ENCODE data around the gene SMIM1. TPM values are rescaled to one million over a fixed set of nuclear protein-coding genes. Genes with fewer than 3 reads are reported as not detected.
"Not testable (repeated sequence)": the region's sequence is repeated elsewhere in the genome, so short reads cannot be mapped to it uniquely, and the experiment has no call there.

SMIM1 gene, protein sequence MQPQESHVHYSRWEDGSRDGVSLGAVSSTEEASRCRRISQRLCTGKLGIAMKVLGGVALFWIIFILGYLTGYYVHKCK
- 1 to 10 TPM in 7 of 8 experiments, under 1 TPM in 1; 0.87 to 5.2 (median 2.7) TPM for total RNA-seq

DNA sequence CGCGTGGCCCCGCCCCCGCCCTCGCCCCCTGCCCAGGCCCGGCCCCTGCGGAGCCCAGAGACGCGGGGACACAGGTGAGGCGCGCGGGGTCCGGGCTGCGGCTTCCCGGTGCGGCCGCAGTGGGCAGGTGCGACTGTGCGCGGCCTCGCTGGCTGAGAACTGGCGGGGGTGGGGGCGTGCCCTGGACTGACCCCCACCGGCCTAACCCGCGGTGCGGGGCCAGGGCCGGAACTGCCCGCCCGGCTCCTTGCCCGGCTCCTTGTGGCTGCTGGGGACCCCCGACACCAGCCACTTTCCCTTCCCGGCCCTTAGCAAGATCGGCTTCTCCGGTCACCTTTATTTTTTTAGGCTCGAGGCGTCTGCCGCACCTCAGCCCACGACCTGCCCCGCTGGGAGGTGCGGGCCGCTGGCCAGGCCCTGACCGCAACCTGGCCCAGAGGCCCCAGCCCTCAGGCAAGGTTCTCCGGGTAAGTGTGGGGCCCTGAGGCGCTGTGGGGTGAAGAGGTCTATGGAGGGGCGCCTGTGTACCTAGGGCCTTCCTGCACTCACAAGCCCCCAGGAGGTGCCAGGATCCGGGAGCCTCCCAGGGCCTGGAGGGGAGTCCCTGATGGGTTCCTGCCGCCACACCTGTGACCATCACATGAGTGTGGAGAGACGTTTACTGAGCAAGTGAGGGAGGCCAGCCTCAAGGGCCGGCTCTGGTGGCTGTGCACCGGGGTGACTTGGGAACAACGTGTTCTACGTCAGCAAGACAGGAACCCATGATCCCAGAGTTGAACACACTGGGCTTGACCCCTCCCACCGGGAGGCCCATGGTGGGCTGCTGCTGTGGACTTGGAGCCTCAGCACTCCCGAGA, at the start of gene SMIM1:
SMIM1 (plus strand) TSS at position 35 of the 857 bp plus-strand sequence. CDS start 2,625 bp downstream, outside the sequence.
- Histone ChIP-seq H3K27ac (peak within 1 kb of the TSS in 1 of 2 donors; percentile 26), H3K4me1 (replicated peaks in 1 of 2) (peaks cover 32 to 55% of the 10 kb centered on the region in 2 donors), H3K4me3 (peak within 1 kb of the TSS; percentile 19 to 50 (median 45))
- WGBS, 10 experiments = 21 to 78% (median 64%) methylated on average over 2 to 23 of the region's 55 CpGs; no CpG with 5 or more reads in 6 of the 10 experiments
- in situ Hi-C loops (cut with MboI; ENCODE audit: low pct_unique_long_range_greater_than_20kb in 2 of 9, low sequenced_read_pairs in 9 of 9, unreplicated experiment in 9 of 9) = no loop called here
- ATAC-seq (replicated peaks in 6 of 8) = peak in 3 of 8 experiments; percentile 0 to 8 (median 0)

DNA sequence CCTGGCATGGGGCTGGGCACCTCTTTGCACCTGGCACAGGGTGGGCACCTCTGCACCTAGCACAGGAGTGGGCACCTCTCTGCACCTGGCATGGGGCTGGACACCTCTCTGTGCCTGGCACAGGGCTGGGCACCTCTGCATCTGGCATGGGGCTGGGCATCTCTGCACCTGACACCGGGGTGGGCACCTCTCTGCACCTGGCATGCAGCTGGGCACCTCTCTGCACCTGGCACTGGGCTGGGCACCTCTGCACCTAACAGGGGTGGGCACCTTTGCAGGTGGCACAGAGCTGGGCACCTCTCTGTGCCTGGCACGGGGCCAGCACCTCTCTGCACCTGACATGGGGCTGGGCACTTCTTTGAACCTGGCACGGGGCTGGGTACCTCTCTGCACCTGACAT, 49.7 kb upstream of the SMIM1 start:
- Histone ChIP-seq H3K4me1 (replicated peaks in 1 of 2) (peaks cover 17 to 18% of the 10 kb centered on the region in 2 donors), H3K4me3 (no peak overlapping the region), H3K27ac (no peak overlapping the region)
- no peak for ATAC-seq (replicated peaks in 6 of 8)
- in situ Hi-C loops (cut with MboI; ENCODE audit: low pct_unique_long_range_greater_than_20kb in 2 of 9, low sequenced_read_pairs in 9 of 9, unreplicated experiment in 9 of 9) = no loop called here
- whole genome bisulfite sequencing, 10 experiments = 43% methylated on average over 1 of the region's 3 CpGs; no CpG with 5 or more reads in 9 of the 10 experiments

DNA sequence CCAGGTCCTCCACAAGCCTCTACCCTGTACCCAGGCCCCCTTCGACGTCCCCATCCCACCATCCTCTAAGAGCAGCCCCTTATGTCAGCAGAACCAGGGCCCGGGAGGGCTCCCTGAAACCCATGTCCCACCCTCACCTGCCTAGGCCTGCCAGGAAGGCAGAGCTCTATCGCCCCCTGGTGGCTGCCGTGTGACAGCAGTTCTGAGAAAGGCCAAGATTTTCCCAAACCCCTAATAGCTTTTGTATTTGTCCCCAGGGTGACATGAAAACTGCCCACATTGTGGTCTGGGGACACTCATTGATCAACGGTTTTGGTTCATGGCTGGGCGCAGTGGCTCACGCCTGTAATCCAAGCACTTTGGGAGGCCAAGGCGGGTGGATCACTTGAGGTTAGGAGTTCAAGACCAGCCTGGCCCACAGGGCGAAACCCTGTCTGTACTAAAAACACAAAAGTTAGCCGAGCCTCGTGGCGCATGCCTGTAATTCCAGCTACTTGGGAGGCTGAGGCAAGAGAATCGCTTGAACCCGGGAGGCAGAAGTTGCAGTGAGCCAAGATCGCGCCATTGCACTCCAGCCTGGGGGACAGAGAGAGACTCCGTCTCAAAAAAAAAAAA, 48.0 kb upstream of the SMIM1 start:
- WGBS, 10 experiments = 2 to 80% (median 36%) methylated on average over 1 to 14 of the region's 18 CpGs; no CpG with 5 or more reads in 4 of the 10 experiments
- peak; percentile 38 to 78 (median 62) for ATAC-seq (replicated peaks in 6 of 8)
- in situ Hi-C loops (cut with MboI; ENCODE audit: low pct_unique_long_range_greater_than_20kb in 2 of 9, low sequenced_read_pairs in 9 of 9, unreplicated experiment in 9 of 9) = not testable (repeated sequence)

DNA sequence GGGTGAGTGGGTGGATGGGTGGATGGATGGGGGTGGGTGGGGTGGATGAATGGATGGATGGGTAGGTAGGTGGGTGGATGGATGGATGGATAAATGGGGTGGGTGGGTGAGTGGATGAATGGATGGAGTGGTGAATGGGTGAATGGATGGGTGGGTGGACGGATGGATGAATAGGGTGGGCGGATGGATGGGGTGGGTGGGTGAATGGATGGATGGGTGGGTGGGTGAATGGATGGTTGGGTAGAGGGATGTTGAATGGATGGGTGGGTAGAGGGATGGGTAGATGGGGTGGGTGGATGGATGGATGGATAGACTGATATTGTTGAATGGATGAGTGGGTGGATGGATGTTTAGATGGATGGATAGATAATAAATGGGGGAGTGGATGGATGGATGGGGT, 47.2 kb upstream of the SMIM1 start:
- in situ Hi-C loops (cut with MboI; ENCODE audit: low pct_unique_long_range_greater_than_20kb in 2 of 9, low sequenced_read_pairs in 9 of 9, unreplicated experiment in 9 of 9) = no loop called here
- Histone ChIP-seq H3K4me1 (replicated peaks in 1 of 2) (peaks cover 0 to 2% of the 10 kb centered on the region in 2 donors), H3K4me3 (no peak overlapping the region), H3K27ac (no peak overlapping the region)
- no peak for ATAC-seq (replicated peaks in 6 of 8)
- no CpG with 5 or more reads among the region's 2 CpGs for WGBS, 10 experiments

More for the DNA sequence above, 48.0 kb upstream of the SMIM1 start:
- H3K27ac ChIP-seq; H3K4me1 ChIP-seq (replicated peaks in 1 of 2); H3K4me3 ChIP-seq: not testable (repeated sequence)

DNA sequence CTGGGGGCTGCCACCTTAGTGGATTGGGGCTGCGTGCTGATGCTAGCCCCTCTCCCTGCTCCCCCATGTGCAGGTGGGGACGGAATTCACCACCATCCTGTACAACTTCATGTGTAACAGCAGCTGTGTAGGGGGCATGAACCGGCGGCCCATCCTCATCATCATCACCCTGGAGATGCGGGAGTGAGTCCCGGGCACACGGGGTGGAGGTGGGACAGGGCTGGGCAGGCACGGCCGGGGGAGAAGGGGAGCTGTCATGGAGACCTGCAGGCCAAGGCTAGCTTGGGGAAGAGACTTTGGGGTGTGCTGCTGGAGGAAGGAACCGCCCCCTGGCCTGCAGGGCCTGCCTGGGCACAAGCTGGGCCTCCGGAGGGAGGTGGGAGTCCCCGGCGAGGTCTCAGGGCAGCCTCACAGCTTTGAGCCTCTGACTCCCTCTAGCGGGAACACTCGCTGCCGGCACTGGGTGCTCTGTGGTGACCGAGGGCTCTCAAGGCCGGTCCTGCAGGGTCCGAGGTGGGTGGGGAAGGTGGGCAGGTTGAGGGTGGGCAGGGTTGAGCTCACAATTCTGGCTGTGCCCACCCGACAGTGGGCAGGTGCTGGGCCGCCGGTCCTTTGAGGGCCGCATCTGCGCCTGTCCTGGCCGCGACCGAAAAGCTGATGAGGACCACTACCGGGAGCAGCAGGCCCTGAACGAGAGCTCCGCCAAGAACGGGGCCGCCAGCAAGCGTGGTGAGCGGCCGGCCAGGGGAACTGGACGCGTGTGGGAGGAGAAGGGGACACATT, 45.3 kb upstream of the SMIM1 start:
- 0 to 92% (median 40%) methylated on average over 1 to 6 of the region's 37 CpGs; no CpG with 5 or more reads in 6 of the 10 experiments for WGBS, 10 experiments
- H3K4me1 ChIP-seq (replicated peaks in 1 of 2) = peaks cover 9 to 14% of the 10 kb centered on the region in 2 donors
- no peak overlapping the region for H3K27ac ChIP-seq
- no peak overlapping the region for H3K4me3 ChIP-seq
- ATAC-seq (replicated peaks in 6 of 8) = peak; percentile 59 to 84 (median 62)
- in situ Hi-C loops (cut with MboI; ENCODE audit: low pct_unique_long_range_greater_than_20kb in 2 of 9, low sequenced_read_pairs in 9 of 9, unreplicated experiment in 9 of 9) = no loop called here

DNA sequence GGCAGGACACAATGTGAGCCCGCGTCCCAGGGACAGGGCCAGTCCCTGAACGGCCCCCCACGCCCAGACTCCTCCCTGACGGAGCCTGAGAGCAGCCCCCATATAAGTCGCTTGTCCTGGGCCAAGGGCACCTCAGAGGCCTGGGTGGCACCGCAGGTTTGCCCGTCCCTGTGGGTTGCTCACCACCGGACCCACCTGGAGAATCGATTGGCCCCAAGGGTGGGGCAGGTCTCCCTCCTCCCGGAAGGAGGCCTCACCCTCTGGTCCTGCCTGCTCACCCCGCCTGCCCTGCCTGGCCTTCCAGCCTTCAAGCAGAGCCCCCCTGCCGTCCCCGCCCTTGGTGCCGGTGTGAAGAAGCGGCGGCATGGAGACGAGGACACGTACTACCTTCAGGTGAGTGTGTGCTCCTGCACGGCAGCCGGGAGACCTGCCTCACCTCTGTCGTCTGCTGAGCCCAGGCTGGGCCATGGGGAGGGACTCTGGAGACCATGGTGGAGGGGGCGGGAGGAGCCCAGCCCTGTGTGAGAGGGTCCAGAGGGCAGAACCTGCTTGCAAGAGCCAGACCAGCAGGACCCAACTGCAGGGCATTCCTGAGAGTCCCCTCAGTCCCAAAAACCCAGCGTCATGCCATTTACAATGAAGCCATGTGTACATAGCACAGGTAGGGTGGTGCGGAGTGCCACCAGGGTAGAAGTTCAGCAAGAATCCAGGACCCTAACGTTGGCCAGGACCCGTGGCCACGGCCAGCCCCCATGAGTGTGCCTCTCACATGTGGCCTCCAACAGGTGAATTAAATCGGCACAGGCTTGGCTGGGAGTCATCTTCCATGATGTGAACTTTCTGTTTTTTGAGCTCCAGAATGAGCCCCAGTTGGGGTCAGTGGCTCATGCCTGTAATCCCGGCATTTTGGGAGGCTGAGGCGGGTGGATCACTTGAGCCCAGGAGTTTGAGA, 44.4 kb upstream of the SMIM1 start:
- Histone ChIP-seq H3K4me3 (no peak overlapping the region), H3K4me1 (replicated peaks in 1 of 2) (peaks cover 17 to 23% of the 10 kb centered on the region in 2 donors), H3K27ac (no peak overlapping the region)
- ATAC-seq (replicated peaks in 6 of 8) = no peak
- WGBS, 10 experiments = 40 to 100% (median 81%) methylated on average over 1 to 16 of the region's 31 CpGs; no CpG with 5 or more reads in 3 of the 10 experiments
- in situ Hi-C loops (cut with MboI; ENCODE audit: low pct_unique_long_range_greater_than_20kb in 2 of 9, low sequenced_read_pairs in 9 of 9, unreplicated experiment in 9 of 9) = no loop called here

DNA sequence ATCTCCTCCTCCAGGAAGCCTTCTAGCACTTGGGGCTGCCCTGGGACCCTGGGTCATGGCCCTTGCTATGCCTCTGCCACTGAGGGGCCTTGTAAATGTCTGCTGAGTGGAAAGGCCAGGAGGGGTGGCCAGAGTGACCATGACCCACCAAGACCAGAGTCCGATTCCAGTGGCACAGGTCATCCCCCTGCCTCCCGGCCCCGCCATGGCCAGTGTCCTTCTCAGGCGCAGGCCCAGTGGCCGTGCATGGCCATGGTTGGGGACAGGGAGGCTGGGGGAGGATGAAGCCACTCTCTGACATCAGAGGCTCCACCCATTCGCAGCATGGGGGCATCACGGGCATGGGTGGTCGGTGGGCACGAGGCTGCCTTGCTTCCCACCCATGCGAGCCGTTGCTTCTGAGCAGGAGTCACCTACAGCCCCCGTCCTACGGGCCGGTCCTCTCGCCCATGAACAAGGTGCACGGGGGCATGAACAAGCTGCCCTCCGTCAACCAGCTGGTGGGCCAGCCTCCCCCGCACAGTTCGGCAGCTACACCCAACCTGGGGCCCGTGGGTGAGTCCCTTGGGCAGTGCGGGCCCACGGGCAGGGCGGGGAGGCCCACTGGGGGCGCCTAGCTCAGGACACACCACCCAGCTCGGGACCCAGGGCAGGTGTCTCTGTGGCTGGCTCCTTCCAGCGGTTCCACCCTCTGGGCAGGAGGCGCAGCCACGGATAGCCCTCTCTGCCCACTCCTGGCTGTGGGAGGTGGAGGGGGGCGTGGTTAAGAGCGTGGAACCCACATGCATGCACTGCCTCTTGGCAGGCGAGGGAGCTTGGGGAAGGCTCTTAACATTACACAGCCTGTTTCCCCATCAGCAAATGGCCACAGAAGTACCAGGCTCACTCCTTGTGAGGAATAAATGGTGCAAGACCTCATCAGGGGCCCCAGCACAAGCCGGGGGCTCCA, 42.7 kb upstream of the SMIM1 start:
- no peak overlapping the region for H3K4me3 ChIP-seq
- ATAC-seq (replicated peaks in 6 of 8) = peak in 3 of 8 experiments; percentile 1 to 38 (median 2)
- WGBS, 10 experiments = 52 to 73% (median 67%) methylated on average over 2 to 8 of the region's 32 CpGs; no CpG with 5 or more reads in 5 of the 10 experiments
- no peak overlapping the region for H3K27ac ChIP-seq
- in situ Hi-C loops (cut with MboI; ENCODE audit: low pct_unique_long_range_greater_than_20kb in 2 of 9, low sequenced_read_pairs in 9 of 9, unreplicated experiment in 9 of 9) = no loop called here
- peaks cover 17 to 29% of the 10 kb centered on the region in 2 donors for H3K4me1 ChIP-seq (replicated peaks in 1 of 2)

DNA sequence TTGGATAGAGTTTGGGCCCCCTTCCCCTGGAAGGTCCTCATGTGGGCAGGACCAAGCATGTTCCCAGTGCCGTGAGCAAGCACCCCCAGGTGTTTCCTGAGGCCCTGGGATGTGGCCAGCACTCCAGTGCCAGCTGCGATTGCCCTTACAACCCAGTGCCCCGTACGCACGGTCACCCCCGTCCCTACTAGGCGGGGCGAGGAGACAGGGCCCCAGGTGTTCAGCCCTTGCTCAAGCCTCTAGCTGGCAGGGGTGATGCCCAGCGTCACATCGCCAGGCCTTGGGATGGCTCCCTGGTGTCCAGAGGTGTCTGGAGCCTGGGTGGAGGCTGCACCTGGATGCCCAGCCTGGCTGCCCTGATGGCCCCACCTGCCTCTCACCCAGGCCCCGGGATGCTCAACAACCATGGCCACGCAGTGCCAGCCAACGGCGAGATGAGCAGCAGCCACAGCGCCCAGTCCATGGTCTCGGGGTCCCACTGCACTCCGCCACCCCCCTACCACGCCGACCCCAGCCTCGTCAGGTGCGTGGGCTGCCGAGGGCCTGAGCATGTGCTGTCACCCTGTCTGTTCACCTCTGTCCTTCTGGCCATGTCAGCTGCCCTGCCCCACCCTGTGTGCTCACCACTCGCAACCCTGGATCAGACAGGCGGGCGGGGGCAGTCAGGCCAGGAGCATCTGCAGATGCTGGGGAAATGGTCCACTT, 41.9 kb upstream of the SMIM1 start:
- H3K27ac ChIP-seq = no peak overlapping the region
- in situ Hi-C loops (cut with MboI; ENCODE audit: low pct_unique_long_range_greater_than_20kb in 2 of 9, low sequenced_read_pairs in 9 of 9, unreplicated experiment in 9 of 9) = no loop called here
- ATAC-seq (replicated peaks in 6 of 8) = no peak
- H3K4me3 ChIP-seq = no peak overlapping the region
- peaks cover 17 to 29% of the 10 kb centered on the region in 2 donors for H3K4me1 ChIP-seq (replicated peaks in 1 of 2)
- WGBS, 10 experiments = 0 to 91% (median 76%) methylated on average over 1 to 13 of the region's 25 CpGs; no CpG with 5 or more reads in 4 of the 10 experiments

DNA sequence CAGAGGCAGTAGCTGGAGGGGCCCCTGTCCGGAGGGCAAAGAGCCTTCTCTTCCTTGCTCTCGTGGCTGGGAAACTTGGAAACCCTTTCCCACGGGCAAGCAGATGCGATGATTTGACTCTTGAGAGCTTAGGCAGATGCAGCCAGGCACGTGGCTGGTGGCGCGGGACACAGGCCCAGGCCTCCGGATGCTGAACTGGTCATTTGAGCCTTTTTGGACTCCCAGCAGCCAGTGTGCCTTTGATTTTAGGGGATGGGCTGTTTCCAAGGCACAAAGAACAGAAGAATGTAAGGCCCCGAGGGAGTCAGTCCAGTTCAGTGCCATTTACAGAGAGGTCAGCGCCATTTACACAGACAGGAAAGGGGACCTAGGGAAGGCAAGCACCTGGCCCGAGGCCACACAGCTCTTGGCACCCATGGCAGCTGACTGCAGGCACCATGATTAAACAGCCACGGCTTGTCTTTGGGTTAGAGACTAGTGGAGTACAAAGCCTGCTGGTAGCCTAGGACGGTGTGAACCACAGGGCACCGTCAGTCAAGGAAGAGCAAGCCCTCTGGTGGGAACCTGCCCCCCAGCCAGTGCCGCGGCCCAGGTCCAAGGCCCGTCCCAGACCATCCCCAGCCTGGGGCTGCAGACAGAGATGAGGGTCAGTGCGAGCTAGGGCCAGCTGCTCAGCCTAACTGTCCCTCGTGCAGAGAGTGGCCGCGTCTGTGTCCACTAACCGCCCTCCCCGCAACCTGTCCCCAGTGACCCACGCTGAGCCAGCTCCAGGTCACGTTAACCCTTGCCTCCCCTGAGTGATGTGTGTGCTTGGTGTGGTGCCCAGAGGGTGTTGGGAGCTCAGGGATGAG, 40.7 kb upstream of the SMIM1 start:
- no peak overlapping the region for H3K4me3 ChIP-seq
- H3K4me1 ChIP-seq (replicated peaks in 1 of 2) = peaks cover 17 to 29% of the 10 kb centered on the region in 2 donors
- in situ Hi-C loops (cut with MboI; ENCODE audit: low pct_unique_long_range_greater_than_20kb in 2 of 9, low sequenced_read_pairs in 9 of 9, unreplicated experiment in 9 of 9) = no loop called here
- 55 to 69% (median 58%) methylated on average over 5 to 15 of the region's 25 CpGs; no CpG with 5 or more reads in 4 of the 10 experiments for WGBS, 10 experiments
- H3K27ac ChIP-seq = peak overlapping the region; percentile 43 to 62
- ATAC-seq (replicated peaks in 6 of 8) = peak in 4 of 8 experiments; percentile 10 to 21 (median 12)

Data from motor neuron (in vitro differentiated cells).